MCF 10A (cell line): Measurements from ENCODE around the gene TTC21A. TPM values are rescaled to one million over a fixed set of nuclear protein-coding genes. Genes with fewer than 3 reads are reported as not detected.

Experiments used
- BruUV-seq: library from RNA; stranded (reverse); fragments of 400-500 nt; replicated peaks from 2 replicates; lab custom pipeline; 2021; lab: Mats Ljungman, UMichigan
- CTCF ChIA-PET: fragments of 300-600 bp; sonication (Branson Sonifier 250); formaldehyde crosslinking; extraction: SDS; loops from one replicate; lab custom pipeline; 2021; ENCODE audit warnings: antibody characterized with exemption, inconsistent platforms; lab: Yijun Ruan, JAX
- POLR2A ChIA-PET: fragments of 300-600, 350-650 bp; sonication (Branson Sonifier 250); formaldehyde crosslinking; extraction: SDS; loops from one replicate; lab custom pipeline; 2020; ENCODE audit warnings: antibody characterized with exemption, inconsistent platforms; lab: Yijun Ruan, JAX
- DNase-seq: peaks from one replicate; pipeline ENCODE4 v3.0.0-alpha.2; 2018; ENCODE audit not compliant: unreplicated experiment
- H3K27ac Mint-ChIP-seq: one replicate; pipeline ENCODE4 v1.8.0; 2022; ENCODE audit warnings: mild to moderate bottlenecking, low read depth, mixed read lengths; ENCODE audit not compliant: unreplicated experiment
- H3K27me3 Mint-ChIP-seq: one replicate; pipeline ENCODE4 v1.8.0; 2022; ENCODE audit warnings: mixed read lengths; ENCODE audit not compliant: insufficient read depth, unreplicated experiment
- H3K36me3 Mint-ChIP-seq: one replicate; pipeline ENCODE4 v1.8.0; 2022; ENCODE audit warnings: mild to moderate bottlenecking, moderate library complexity, mixed read lengths; ENCODE audit not compliant: insufficient read depth, unreplicated experiment
- H3K4me1 Mint-ChIP-seq: one replicate; pipeline ENCODE4 v1.8.0; 2022; ENCODE audit warnings: mixed read lengths; ENCODE audit not compliant: insufficient read depth, unreplicated experiment
- H3K4me3 Mint-ChIP-seq: one replicate; pipeline ENCODE4 v1.8.0; 2022; ENCODE audit warnings: mild to moderate bottlenecking, moderate library complexity, mixed read lengths; ENCODE audit not compliant: unreplicated experiment
- H3K9me3 Mint-ChIP-seq: one replicate; pipeline ENCODE4 v1.8.0; 2022; ENCODE audit warnings: mixed read lengths; ENCODE audit not compliant: unreplicated experiment
- intact Hi-C: fragments of 100-400 bp; cut with micrococcal nuclease; formaldehyde crosslinking; loops from 2 replicates; pipeline ENCODE4 v1.14.1; 2022
- total RNA-seq: library from RNA; stranded (reverse); gene quantifications from 2 replicates; pipeline ENCODE4 v1.2.3, GENCODE V29; 2022
- TF ChIP-seq, protein P1 (sequence below): fragments of 200-600 bp; IDR thresholded peaks from one replicate; pipeline ENCODE4 v1.8.0; 2022; ENCODE audit warnings: antibody characterized with exemption, mild to moderate bottlenecking; ENCODE audit not compliant: unreplicated experiment

Gene TTC21A
- total RNA-seq, 1 experiment from 2014 or later, result 2.1 TPM

- Mint-ChIP-seq H3K9me3 (no peaks in the 10 kb centered on the region), H3K4me1 (peaks cover 15% of the 10 kb centered on the region), H3K27me3 (no peaks in the 10 kb centered on the region), H3K4me3 (no peak overlapping the region), H3K36me3 (no peaks in the 10 kb centered on the region), H3K27ac (no peak overlapping the region)
- POLR2A ChIA-PET, result interaction anchor here (0.7 to 1.3 kb wide), 2 partner anchors 11 to 51 kb away, joined by 3 to 5 read pairs; no protein-coding TSS in a partner anchor
- DNase-seq, result no peak
- TF ChIP-seq, protein P1, sequence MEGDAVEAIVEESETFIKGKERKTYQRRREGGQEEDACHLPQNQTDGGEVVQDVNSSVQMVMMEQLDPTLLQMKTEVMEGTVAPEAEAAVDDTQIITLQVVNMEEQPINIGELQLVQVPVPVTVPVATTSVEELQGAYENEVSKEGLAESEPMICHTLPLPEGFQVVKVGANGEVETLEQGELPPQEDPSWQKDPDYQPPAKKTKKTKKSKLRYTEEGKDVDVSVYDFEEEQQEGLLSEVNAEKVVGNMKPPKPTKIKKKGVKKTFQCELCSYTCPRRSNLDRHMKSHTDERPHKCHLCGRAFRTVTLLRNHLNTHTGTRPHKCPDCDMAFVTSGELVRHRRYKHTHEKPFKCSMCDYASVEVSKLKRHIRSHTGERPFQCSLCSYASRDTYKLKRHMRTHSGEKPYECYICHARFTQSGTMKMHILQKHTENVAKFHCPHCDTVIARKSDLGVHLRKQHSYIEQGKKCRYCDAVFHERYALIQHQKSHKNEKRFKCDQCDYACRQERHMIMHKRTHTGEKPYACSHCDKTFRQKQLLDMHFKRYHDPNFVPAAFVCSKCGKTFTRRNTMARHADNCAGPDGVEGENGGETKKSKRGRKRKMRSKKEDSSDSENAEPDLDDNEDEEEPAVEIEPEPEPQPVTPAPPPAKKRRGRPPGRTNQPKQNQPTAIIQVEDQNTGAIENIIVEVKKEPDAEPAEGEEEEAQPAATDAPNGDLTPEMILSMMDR, result no peak
- no TSS peak for BruUV-seq
- intact Hi-C loops, result no loop called here
- CTCF ChIA-PET, result interaction anchor here (0.6 to 2.1 kb wide), 3 partner anchors 11 to 1006 kb away, joined by 3 to 6 read pairs (median 3); no protein-coding TSS in a partner anchor
Measured at GRCh38 chr3:39157359-39157758, 49.9 kb downstream of the TTC21A start.

DNA sequence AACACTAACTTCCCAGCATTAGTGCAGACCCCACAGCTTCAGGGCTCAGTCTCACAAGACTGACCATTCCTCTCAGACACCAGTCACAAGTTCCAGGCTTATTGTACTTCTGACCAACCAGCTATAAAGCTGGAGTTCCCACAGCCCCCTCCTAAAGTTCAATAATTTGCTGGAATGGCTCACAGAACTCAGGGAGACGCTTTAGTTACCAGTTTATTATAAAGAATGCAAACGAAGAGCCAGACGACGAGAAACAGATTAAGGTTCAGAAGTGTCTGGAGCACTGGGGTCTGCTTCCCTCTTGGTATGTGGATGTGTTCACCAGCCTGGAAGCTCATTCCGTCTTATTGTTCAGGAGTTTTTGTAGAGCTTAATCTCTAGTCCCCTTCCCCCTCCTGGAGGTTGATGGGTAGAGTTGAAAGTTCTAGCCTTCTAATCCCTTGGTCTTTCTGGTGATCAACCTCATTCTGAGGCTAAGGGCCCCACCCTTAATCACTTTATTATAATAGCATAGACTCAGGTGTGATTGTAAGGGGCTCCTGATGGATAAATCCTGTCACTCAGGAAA, 50.8 kb downstream of the TTC21A start:
- ChIA-PET CTCF (interaction anchor here (0.6 to 2.1 kb wide), 3 partner anchors 10 to 134 kb away, joined by 3 to 6 read pairs (median 4); no protein-coding TSS in a partner anchor), POLR2A (interaction anchor here (0.6 to 2.1 kb wide), 4 partner anchors 20 to 62 kb away, joined by 3 to 7 read pairs (median 5); partner anchors contain the start of genes GORASP1 and TTC21A)
- H3K4me1 Mint-ChIP-seq, result peaks cover 12% of the 10 kb centered on the region
- TF ChIP-seq, protein P1, result no peak
- H3K27me3 Mint-ChIP-seq, result no peaks in the 10 kb centered on the region
- BruUV-seq, result no TSS peak
- no peak for DNase-seq
- intact Hi-C loops, result no loop called here
- no peaks in the 10 kb centered on the region for H3K36me3 Mint-ChIP-seq
- no peak overlapping the region for H3K27ac Mint-ChIP-seq
- no peak overlapping the region for H3K4me3 Mint-ChIP-seq
- no peaks in the 10 kb centered on the region for H3K9me3 Mint-ChIP-seq

GRCh38 chr3:39164414-39164813, 56.9 kb downstream of the TTC21A start:
- H3K4me3 Mint-ChIP-seq, result no peak overlapping the region
- peaks cover 20% of the 10 kb centered on the region for H3K4me1 Mint-ChIP-seq
- DNase-seq, result no peak
- ChIA-PET CTCF (interaction anchor here (0.7 to 1.1 kb wide), 3 partner anchors 24 to 58 kb away, joined by 3 read pairs; no protein-coding TSS in a partner anchor), POLR2A (no interaction called here)
- intact Hi-C loops, result no loop called here
- H3K27ac Mint-ChIP-seq, result no peak overlapping the region
- H3K36me3 Mint-ChIP-seq, result no peaks in the 10 kb centered on the region
- no peaks in the 10 kb centered on the region for H3K27me3 Mint-ChIP-seq
- TF ChIP-seq, protein P1, result no peak
- BruUV-seq, result no TSS peak
- no peaks in the 10 kb centered on the region for H3K9me3 Mint-ChIP-seq

DNA sequence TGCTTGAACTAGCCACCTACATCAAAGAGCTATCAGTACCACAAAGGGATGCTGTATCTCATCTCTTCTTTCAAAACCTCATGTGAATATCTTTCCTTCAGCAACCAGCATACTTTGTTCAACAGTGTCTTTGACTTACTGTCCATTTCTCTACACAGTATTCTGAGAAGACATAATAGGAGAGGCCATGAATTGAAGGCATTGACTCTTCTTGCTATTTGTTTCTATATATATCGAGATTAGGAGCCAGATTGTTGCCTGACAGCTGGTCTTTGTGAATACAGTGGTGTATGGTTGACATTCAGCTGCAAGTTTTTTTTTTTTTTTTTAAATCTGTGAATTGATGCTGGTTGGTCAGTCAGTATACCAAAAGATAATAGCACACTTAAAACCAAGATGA, 58.0 kb downstream of the TTC21A start:
- BruUV-seq, result no TSS peak
- ChIA-PET POLR2A (interaction anchor here (1.2 kb wide), 1 partner anchor 9 kb away, joined by 5 read pairs; no protein-coding TSS in a partner anchor), CTCF (interaction anchor here (0.6 to 0.7 kb wide), 2 partner anchors 39 to 1007 kb away, joined by 3 to 4 read pairs; no protein-coding TSS in a partner anchor)
- Mint-ChIP-seq H3K27ac (no peak overlapping the region), H3K9me3 (no peaks in the 10 kb centered on the region), H3K36me3 (no peaks in the 10 kb centered on the region), H3K4me1 (peaks cover 14% of the 10 kb centered on the region), H3K27me3 (no peaks in the 10 kb centered on the region), H3K4me3 (no peak overlapping the region)
- DNase-seq, result no peak
- TF ChIP-seq, protein P1, result no peak
- intact Hi-C loops, result no loop called here
